Neural cell (in vitro differentiated cells): ENCODE measurements around the gene ATP10D.

Experiments used
- SMC3 ChIP-seq: fragments of 450-650 bp; conservative IDR thresholded peaks from 2 replicates; pipeline ENCODE4 v1.6.1; 2014; ENCODE audit warnings: antibody characterized with exemption, mild to moderate bottlenecking, moderate library complexity; ENCODE audit not compliant: poor library complexity
- TF ChIP-seq, protein P1 (sequence below): fragments of 450-650 bp; IDR thresholded peaks from 2 replicates; pipeline ENCODE4 v1.5.1; 2014; ENCODE audit warnings: antibody characterized with exemption, mild to moderate bottlenecking, moderate library complexity; ENCODE audit not compliant: poor library complexity, severe bottlenecking
- TF ChIP-seq, protein P2 (sequence below): IDR thresholded peaks from 2 replicates; pipeline ENCODE4 v1.6.1; 2012; ENCODE audit warnings: borderline replicate concordance

DNA sequence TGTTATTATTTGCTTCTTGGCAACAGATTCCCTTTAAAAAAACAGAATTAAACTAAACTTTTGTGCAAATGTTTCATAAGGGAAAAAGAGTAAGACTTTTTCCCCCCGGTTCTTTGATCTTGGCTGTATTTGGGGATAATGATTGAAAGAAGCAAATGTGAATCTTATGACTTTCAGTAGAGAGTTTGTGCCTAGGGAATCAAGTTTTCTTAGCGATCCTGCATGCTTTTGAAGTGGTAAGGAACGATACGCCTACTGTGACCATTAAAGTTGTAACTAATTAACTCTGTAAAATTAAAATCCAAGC lies 9.0 kb downstream of the ATP10D start:
- TF ChIP-seq, protein P1, sequence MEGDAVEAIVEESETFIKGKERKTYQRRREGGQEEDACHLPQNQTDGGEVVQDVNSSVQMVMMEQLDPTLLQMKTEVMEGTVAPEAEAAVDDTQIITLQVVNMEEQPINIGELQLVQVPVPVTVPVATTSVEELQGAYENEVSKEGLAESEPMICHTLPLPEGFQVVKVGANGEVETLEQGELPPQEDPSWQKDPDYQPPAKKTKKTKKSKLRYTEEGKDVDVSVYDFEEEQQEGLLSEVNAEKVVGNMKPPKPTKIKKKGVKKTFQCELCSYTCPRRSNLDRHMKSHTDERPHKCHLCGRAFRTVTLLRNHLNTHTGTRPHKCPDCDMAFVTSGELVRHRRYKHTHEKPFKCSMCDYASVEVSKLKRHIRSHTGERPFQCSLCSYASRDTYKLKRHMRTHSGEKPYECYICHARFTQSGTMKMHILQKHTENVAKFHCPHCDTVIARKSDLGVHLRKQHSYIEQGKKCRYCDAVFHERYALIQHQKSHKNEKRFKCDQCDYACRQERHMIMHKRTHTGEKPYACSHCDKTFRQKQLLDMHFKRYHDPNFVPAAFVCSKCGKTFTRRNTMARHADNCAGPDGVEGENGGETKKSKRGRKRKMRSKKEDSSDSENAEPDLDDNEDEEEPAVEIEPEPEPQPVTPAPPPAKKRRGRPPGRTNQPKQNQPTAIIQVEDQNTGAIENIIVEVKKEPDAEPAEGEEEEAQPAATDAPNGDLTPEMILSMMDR, result no peak
- no peak for TF ChIP-seq SMC3
- TF ChIP-seq, protein P2, sequence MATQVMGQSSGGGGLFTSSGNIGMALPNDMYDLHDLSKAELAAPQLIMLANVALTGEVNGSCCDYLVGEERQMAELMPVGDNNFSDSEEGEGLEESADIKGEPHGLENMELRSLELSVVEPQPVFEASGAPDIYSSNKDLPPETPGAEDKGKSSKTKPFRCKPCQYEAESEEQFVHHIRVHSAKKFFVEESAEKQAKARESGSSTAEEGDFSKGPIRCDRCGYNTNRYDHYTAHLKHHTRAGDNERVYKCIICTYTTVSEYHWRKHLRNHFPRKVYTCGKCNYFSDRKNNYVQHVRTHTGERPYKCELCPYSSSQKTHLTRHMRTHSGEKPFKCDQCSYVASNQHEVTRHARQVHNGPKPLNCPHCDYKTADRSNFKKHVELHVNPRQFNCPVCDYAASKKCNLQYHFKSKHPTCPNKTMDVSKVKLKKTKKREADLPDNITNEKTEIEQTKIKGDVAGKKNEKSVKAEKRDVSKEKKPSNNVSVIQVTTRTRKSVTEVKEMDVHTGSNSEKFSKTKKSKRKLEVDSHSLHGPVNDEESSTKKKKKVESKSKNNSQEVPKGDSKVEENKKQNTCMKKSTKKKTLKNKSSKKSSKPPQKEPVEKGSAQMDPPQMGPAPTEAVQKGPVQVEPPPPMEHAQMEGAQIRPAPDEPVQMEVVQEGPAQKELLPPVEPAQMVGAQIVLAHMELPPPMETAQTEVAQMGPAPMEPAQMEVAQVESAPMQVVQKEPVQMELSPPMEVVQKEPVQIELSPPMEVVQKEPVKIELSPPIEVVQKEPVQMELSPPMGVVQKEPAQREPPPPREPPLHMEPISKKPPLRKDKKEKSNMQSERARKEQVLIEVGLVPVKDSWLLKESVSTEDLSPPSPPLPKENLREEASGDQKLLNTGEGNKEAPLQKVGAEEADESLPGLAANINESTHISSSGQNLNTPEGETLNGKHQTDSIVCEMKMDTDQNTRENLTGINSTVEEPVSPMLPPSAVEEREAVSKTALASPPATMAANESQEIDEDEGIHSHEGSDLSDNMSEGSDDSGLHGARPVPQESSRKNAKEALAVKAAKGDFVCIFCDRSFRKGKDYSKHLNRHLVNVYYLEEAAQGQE, result no peak
